ENCODE data around the gene PKNOX2. TPM values are rescaled to one million over a fixed set of nuclear protein-coding genes. Genes with fewer than 3 reads are reported as not detected.

The PKNOX2 gene
- total and polyA plus RNA-seq, 4 donors, result 3.1 to 10.6 (median 7.9) TPM

DNA sequence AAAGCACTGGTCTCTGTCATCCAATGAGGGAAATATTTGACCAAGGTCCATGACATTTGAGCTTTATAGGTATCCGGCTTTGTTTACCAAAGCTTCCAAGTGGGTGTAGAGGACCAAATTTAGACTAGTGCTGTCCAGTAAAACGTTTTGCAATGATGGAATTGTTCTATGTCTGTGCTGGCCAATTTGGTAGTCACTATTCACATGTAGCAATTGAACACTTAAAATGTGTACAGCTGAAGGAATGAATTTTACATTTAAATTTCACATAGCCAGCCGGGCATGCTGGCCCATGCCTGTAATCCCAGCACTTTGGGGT is 118.0 kb downstream of the PKNOX2 start:
- WGBS, 2 donors, result 66 to 73% methylated on average over 3 of the region's 3 CpGs
- H3K36me3 ChIP-seq (ENCODE audit: control insufficient read depth in 4 of 4, insufficient read depth in 4 of 4, low read length in 4 of 4), result no peaks in the 10 kb centered on the region
- H3K4me1 ChIP-seq (ENCODE audit: control insufficient read depth in 5 of 5, insufficient read depth in 5 of 5, low read length in 5 of 5), result peaks cover 3 to 49% (median 20%) of the 10 kb centered on the region in 5 donors
- no peak overlapping the region for H3K9ac ChIP-seq (ENCODE audit: insufficient read depth in 1 of 2, low read length in 2 of 2)
- ATAC-seq (ENCODE audit: insufficient read depth, low FRiP score) (no peak), DNase-seq (no peak)
- no peaks in the 10 kb centered on the region for H3K27me3 ChIP-seq (ENCODE audit: control insufficient read depth in 3 of 3, insufficient read depth in 3 of 3, low read length in 2 of 3)
- no peaks in the 10 kb centered on the region for H3K9me3 ChIP-seq (ENCODE audit: control insufficient read depth in 4 of 4, insufficient read depth in 3 of 4, low read length in 3 of 4)
- TF ChIP-seq, protein P1, sequence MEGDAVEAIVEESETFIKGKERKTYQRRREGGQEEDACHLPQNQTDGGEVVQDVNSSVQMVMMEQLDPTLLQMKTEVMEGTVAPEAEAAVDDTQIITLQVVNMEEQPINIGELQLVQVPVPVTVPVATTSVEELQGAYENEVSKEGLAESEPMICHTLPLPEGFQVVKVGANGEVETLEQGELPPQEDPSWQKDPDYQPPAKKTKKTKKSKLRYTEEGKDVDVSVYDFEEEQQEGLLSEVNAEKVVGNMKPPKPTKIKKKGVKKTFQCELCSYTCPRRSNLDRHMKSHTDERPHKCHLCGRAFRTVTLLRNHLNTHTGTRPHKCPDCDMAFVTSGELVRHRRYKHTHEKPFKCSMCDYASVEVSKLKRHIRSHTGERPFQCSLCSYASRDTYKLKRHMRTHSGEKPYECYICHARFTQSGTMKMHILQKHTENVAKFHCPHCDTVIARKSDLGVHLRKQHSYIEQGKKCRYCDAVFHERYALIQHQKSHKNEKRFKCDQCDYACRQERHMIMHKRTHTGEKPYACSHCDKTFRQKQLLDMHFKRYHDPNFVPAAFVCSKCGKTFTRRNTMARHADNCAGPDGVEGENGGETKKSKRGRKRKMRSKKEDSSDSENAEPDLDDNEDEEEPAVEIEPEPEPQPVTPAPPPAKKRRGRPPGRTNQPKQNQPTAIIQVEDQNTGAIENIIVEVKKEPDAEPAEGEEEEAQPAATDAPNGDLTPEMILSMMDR (IDR thresholded peaks at IDR 0.05; ENCODE audit: control extremely low read depth, extremely low read depth), result no peak
- no peak overlapping the region for H3K4me3 ChIP-seq
- H3K27ac ChIP-seq (ENCODE audit: low read depth in 1 of 2, low read length in 1 of 2), result no peak overlapping the region

GRCh38 chr11:125284245-125284850 is 119.8 kb downstream of the PKNOX2 start:
- Histone ChIP-seq H3K4me1 (ENCODE audit: control insufficient read depth in 5 of 5, insufficient read depth in 5 of 5, low read length in 5 of 5) (peaks cover 3 to 61% (median 28%) of the 10 kb centered on the region in 5 donors), H3K27me3 (ENCODE audit: control insufficient read depth in 3 of 3, insufficient read depth in 3 of 3, low read length in 2 of 3) (no peaks in the 10 kb centered on the region), H3K4me3 (no peak overlapping the region), H3K9me3 (ENCODE audit: control insufficient read depth in 4 of 4, insufficient read depth in 3 of 4, low read length in 3 of 4) (no peaks in the 10 kb centered on the region), H3K36me3 (ENCODE audit: control insufficient read depth in 4 of 4, insufficient read depth in 4 of 4, low read length in 4 of 4) (no peaks in the 10 kb centered on the region), H3K27ac (ENCODE audit: low read depth in 1 of 2, low read length in 1 of 2) (peak overlapping the region in 1 of 2 donors; percentile 15), H3K9ac (ENCODE audit: insufficient read depth in 1 of 2, low read length in 2 of 2) (no peak overlapping the region)
- TF ChIP-seq, protein P1 (IDR thresholded peaks at IDR 0.05; ENCODE audit: control extremely low read depth, extremely low read depth), result no peak
- DNase-seq, result no peak
- WGBS, 2 donors, result 86 to 92% methylated on average over 10 of the region's 10 CpGs
- no peak for ATAC-seq (ENCODE audit: insufficient read depth, low FRiP score)

- DNase-seq (no peak), ATAC-seq (ENCODE audit: insufficient read depth, low FRiP score) (no peak)
- Histone ChIP-seq H3K4me1 (ENCODE audit: control insufficient read depth in 5 of 5, insufficient read depth in 5 of 5, low read length in 5 of 5) (peaks cover 3 to 60% (median 28%) of the 10 kb centered on the region in 5 donors), H3K36me3 (ENCODE audit: control insufficient read depth in 4 of 4, insufficient read depth in 4 of 4, low read length in 4 of 4) (no peaks in the 10 kb centered on the region), H3K9ac (ENCODE audit: insufficient read depth in 1 of 2, low read length in 2 of 2) (no peak overlapping the region), H3K27me3 (ENCODE audit: control insufficient read depth in 3 of 3, insufficient read depth in 3 of 3, low read length in 2 of 3) (no peaks in the 10 kb centered on the region), H3K27ac (ENCODE audit: low read depth in 1 of 2, low read length in 1 of 2) (no peak overlapping the region), H3K9me3 (ENCODE audit: control insufficient read depth in 4 of 4, insufficient read depth in 3 of 4, low read length in 3 of 4) (no peaks in the 10 kb centered on the region), H3K4me3 (no peak overlapping the region)
- TF ChIP-seq, protein P1 (IDR thresholded peaks at IDR 0.05; ENCODE audit: control extremely low read depth, extremely low read depth), result no peak
- 87 to 95% methylated on average over 7 of the region's 7 CpGs for WGBS, 2 donors
Observed at GRCh38 chr11:125285844-125286243, 121.3 kb downstream of the PKNOX2 start.

DNA sequence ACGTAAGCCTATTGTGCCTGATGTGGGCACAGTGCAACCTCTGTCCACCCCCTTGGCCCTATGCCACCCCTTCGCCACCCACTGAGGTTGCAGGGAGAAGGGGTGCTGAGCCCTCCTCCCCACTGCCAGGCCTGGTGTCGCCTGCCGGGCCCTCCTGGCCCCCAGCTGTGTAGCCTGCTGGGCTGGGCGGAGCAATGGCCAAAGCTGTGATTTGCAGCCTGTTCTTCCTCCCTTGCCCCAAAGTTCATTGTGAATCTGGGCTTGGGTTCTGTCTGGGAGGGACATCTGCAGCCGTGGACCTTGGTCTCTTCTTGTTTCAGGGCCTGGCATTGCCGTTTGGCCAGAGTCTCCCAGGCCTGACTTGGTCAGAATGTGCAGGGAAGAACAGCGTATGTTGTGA is 121.9 kb downstream of the PKNOX2 start:
- H3K9me3 ChIP-seq (ENCODE audit: control insufficient read depth in 4 of 4, insufficient read depth in 3 of 4, low read length in 3 of 4), result no peaks in the 10 kb centered on the region
- DNase-seq (no peak), ATAC-seq (ENCODE audit: insufficient read depth, low FRiP score) (no peak)
- peak overlapping the region in 1 of 2 donors; percentile 35 for H3K27ac ChIP-seq (ENCODE audit: low read depth in 1 of 2, low read length in 1 of 2)
- no peaks in the 10 kb centered on the region for H3K27me3 ChIP-seq (ENCODE audit: control insufficient read depth in 3 of 3, insufficient read depth in 3 of 3, low read length in 2 of 3)
- no peak overlapping the region for H3K4me3 ChIP-seq
- WGBS, 2 donors, result 80 to 85% methylated on average over 8 of the region's 8 CpGs
- H3K4me1 ChIP-seq (ENCODE audit: control insufficient read depth in 5 of 5, insufficient read depth in 5 of 5, low read length in 5 of 5), result peaks cover 0 to 54% (median 23%) of the 10 kb centered on the region in 5 donors
- no peak overlapping the region for H3K9ac ChIP-seq (ENCODE audit: insufficient read depth in 1 of 2, low read length in 2 of 2)
- H3K36me3 ChIP-seq (ENCODE audit: control insufficient read depth in 4 of 4, insufficient read depth in 4 of 4, low read length in 4 of 4), result no peaks in the 10 kb centered on the region
- TF ChIP-seq, protein P1 (IDR thresholded peaks at IDR 0.05; ENCODE audit: control extremely low read depth, extremely low read depth), result no peak

Data from lung (tissue), 12 donors.